OCI-LY3 (cell line): Measurements from ENCODE around the gene IGFN1.

Experiments
- EZH2phosphoT487 ChIP-seq: fragments of 200-600 bp; shearing (Covaris generic); IDR thresholded peaks from 2 replicates; pipeline ENCODE4 v1.6.1; 2018; ENCODE audit warnings: antibody characterized with exemption, mixed run types, low read depth
- TF ChIP-seq, protein P1 (sequence below): fragments of 200-600, 300-600 bp; sonication (generic); IDR thresholded peaks from 2 replicates; pipeline ENCODE4 v1.5.1; 2014; ENCODE audit warnings: antibody characterized with exemption, low read length, low read depth

DNA sequence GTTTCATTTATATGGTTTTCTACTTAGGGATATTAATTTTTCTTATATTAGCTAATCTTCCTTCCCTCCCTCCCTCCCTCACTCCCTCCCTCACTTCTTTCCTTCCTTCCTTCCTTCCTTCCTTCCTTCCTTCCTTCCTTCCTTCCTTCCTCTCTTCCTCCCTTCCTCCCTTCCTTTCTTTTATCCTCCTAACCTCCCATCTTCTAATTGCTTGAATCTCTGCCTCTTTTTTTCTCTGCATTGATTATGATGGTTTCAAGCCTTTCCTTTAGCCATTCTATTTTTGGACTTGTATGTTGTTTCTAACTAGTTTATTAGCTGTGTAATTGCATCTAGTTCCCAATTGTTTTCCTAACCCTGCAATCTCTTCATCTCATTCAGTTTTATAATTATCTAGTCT lies 75.7 kb downstream of the IGFN1 start:
- TF ChIP-seq, protein P1, sequence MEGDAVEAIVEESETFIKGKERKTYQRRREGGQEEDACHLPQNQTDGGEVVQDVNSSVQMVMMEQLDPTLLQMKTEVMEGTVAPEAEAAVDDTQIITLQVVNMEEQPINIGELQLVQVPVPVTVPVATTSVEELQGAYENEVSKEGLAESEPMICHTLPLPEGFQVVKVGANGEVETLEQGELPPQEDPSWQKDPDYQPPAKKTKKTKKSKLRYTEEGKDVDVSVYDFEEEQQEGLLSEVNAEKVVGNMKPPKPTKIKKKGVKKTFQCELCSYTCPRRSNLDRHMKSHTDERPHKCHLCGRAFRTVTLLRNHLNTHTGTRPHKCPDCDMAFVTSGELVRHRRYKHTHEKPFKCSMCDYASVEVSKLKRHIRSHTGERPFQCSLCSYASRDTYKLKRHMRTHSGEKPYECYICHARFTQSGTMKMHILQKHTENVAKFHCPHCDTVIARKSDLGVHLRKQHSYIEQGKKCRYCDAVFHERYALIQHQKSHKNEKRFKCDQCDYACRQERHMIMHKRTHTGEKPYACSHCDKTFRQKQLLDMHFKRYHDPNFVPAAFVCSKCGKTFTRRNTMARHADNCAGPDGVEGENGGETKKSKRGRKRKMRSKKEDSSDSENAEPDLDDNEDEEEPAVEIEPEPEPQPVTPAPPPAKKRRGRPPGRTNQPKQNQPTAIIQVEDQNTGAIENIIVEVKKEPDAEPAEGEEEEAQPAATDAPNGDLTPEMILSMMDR, result no peak
- no peak for TF ChIP-seq EZH2phosphoT487
